Measurements from ENCODE around the gene ZNF319.

DNA sequence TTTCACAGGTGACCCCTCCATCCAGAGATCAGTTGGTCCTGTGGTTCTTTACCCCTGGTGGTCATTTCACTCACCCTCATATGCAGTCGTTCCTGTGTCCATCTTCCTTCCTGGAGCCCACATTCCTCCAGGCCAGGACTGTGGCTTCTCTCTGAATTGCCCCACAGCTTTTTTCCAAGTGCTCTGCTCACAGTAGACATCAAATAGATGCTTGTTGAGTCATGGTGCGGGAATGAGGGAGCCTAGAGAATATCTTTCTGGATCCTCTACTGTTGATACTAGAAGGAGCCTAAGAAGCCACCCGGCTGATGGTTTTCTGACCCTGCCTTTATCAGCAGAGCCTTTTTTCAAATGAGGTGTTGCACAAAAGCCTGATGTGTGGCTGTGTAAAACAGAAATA, 11.2 kb upstream of the ZNF319 start:
- TF ChIP-seq, protein P1, sequence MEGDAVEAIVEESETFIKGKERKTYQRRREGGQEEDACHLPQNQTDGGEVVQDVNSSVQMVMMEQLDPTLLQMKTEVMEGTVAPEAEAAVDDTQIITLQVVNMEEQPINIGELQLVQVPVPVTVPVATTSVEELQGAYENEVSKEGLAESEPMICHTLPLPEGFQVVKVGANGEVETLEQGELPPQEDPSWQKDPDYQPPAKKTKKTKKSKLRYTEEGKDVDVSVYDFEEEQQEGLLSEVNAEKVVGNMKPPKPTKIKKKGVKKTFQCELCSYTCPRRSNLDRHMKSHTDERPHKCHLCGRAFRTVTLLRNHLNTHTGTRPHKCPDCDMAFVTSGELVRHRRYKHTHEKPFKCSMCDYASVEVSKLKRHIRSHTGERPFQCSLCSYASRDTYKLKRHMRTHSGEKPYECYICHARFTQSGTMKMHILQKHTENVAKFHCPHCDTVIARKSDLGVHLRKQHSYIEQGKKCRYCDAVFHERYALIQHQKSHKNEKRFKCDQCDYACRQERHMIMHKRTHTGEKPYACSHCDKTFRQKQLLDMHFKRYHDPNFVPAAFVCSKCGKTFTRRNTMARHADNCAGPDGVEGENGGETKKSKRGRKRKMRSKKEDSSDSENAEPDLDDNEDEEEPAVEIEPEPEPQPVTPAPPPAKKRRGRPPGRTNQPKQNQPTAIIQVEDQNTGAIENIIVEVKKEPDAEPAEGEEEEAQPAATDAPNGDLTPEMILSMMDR (IDR thresholded peaks at IDR 0.05) = no peak
- no peak for TF ChIP-seq POLR2A (IDR thresholded peaks at IDR 0.05)
